WTC11 (cell line): ENCODE results near the gene ITLN2.

Experiments
- CREB1 ChIP-seq: sonication (generic); formaldehyde crosslinking; IDR thresholded peaks from 2 replicates; pipeline ENCODE4 v1.8.0; 2023; ENCODE audit warnings: mild to moderate bottlenecking, missing genetic modification reagents
- FOXJ3 ChIP-seq: sonication (generic); formaldehyde crosslinking; IDR thresholded peaks from 2 replicates; pipeline ENCODE4 v1.9.0; 2021; ENCODE audit warnings: missing genetic modification reagents, mild to moderate bottlenecking, borderline replicate concordance
- MYBL2 ChIP-seq: sonication (generic); formaldehyde crosslinking; IDR thresholded peaks from 2 replicates; pipeline ENCODE4 v1.8.1; 2023; ENCODE audit warnings: mild to moderate bottlenecking, moderate library complexity, missing genetic modification reagents
- ZNF121 ChIP-seq: sonication (generic); formaldehyde crosslinking; IDR thresholded peaks from 2 replicates; pipeline ENCODE4 v1.8.0; 2023; ENCODE audit warnings: missing genetic modification reagents
- TF ChIP-seq, protein P1 (sequence below): fragments of 200-600 bp; IDR thresholded peaks from 2 replicates; pipeline ENCODE4 v1.8.0; 2022; ENCODE audit warnings: antibody characterized with exemption
- TF ChIP-seq, protein P2 (sequence below): sonication (generic); formaldehyde crosslinking; IDR thresholded peaks from 2 replicates; pipeline ENCODE4 v1.8.1; 2022; ENCODE audit warnings: missing genetic modification reagents, borderline replicate concordance

DNA sequence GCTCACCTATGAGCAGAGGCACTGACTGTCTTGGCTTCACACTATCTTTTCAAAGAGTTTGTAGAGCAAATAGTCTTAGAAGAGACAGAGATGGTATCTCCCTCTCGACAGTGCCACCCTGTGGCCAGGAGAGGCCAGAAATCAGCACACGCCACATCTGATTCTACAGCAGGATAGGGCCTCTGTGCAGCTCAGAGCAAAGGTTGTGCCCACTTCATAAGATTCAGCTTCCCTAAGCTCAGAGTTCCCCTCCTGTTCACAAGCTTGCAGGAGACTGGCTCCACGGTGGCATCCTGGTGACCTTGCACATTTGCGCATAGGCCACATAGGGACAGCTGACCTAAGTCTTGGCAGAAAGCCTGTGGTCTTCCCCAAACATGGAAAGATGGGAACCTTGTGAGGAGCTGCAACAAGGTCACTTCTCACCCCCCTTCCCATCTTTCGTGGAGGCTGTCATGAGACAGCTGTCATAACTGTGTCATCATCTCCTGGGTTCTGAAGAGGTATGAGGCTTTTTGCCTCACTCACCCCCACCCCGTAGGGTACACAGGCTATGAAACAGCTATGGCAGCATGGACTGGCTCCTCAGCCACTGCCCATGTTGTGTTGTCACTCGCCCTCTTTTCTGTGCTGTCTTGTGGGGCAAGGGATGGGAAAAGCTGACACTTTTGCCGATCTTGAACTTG is 3.0 kb downstream of the ITLN2 start:
- TF ChIP-seq, protein P1, sequence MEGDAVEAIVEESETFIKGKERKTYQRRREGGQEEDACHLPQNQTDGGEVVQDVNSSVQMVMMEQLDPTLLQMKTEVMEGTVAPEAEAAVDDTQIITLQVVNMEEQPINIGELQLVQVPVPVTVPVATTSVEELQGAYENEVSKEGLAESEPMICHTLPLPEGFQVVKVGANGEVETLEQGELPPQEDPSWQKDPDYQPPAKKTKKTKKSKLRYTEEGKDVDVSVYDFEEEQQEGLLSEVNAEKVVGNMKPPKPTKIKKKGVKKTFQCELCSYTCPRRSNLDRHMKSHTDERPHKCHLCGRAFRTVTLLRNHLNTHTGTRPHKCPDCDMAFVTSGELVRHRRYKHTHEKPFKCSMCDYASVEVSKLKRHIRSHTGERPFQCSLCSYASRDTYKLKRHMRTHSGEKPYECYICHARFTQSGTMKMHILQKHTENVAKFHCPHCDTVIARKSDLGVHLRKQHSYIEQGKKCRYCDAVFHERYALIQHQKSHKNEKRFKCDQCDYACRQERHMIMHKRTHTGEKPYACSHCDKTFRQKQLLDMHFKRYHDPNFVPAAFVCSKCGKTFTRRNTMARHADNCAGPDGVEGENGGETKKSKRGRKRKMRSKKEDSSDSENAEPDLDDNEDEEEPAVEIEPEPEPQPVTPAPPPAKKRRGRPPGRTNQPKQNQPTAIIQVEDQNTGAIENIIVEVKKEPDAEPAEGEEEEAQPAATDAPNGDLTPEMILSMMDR: peak; percentile 58
- TF ChIP-seq FOXJ3 (CRISPR knock-in tag) (no peak), ZNF121 (CRISPR knock-in tag) (no peak), MYBL2 (CRISPR knock-in tag) (no peak), CREB1 (CRISPR knock-in tag) (no peak)
- TF ChIP-seq, protein P2, sequence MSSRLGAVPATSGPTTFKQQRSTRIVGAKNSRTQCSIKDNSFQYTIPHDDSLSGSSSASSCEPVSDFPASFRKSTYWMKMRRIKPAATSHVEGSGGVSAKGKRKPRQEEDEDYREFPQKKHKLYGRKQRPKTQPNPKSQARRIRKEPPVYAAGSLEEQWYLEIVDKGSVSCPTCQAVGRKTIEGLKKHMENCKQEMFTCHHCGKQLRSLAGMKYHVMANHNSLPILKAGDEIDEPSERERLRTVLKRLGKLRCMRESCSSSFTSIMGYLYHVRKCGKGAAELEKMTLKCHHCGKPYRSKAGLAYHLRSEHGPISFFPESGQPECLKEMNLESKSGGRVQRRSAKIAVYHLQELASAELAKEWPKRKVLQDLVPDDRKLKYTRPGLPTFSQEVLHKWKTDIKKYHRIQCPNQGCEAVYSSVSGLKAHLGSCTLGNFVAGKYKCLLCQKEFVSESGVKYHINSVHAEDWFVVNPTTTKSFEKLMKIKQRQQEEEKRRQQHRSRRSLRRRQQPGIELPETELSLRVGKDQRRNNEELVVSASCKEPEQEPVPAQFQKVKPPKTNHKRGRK (CRISPR knock-in tag): no peak
